DMS 273 (cell line): Measurements from ENCODE around the gene CEP104.
"Not testable (repeated sequence)": the region's sequence is repeated elsewhere in the genome, so short reads cannot be mapped to it uniquely, and the experiment has no call there.

Source experiments
- DNase-seq: peaks from one replicate; lab custom pipeline; 2025; ENCODE audit not compliant: unreplicated experiment; lab: John Stamatoyannopoulos, UW

The CEP104 gene

GRCh38 chr1:3803905-3804626 lies 52.9 kb downstream of the CEP104 start:
- no peak for DNase-seq

- not testable (repeated sequence) for DNase-seq
Measured at GRCh38 chr1:3800795-3801194, 56.2 kb downstream of the CEP104 start.

DNA sequence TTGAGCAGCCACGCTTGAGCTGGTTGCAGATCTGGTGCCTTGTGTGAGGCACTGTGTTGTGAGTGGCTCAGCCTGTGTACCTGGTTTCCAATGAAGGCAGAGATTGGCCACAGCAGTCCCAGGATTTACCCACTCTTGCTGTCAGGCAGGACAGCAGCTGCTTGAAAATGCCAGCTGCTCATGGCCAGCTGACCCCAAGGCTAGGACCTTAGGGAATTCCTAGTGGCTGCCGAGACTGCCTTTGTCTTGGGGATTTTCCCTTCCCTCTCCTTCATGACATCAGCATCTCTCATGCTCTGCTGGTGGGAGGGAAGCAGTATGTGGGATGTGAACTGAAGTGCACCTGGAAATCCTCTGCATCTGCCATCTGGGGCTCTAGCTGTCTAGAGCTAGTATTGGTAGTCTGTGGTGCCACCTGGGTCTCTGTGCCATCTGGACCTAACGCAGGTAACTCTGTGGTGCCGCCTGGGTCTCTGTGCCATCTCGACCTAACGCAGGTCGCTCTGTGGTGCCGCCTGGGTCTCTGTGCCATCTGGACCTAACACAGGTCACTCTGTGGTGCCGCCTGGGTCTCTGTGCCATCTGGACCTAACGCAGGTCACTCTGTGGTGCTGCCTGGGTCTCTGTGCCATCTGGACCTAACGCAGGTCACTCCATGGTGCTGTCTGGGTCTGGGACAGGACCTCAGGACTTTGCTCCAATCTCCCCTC lies 56.9 kb downstream of the CEP104 start:
- peak; percentile 79 for DNase-seq

GRCh38 chr1:3796215-3797061 lies 60.6 kb downstream of the CEP104 start, which contains the start of gene LRRC47:
TSS of gene LRRC47 (minus strand) at chr1:3796498. CDS start at chr1:3796476, 22 bp downstream.
- peak; percentile 97 for DNase-seq

DNA sequence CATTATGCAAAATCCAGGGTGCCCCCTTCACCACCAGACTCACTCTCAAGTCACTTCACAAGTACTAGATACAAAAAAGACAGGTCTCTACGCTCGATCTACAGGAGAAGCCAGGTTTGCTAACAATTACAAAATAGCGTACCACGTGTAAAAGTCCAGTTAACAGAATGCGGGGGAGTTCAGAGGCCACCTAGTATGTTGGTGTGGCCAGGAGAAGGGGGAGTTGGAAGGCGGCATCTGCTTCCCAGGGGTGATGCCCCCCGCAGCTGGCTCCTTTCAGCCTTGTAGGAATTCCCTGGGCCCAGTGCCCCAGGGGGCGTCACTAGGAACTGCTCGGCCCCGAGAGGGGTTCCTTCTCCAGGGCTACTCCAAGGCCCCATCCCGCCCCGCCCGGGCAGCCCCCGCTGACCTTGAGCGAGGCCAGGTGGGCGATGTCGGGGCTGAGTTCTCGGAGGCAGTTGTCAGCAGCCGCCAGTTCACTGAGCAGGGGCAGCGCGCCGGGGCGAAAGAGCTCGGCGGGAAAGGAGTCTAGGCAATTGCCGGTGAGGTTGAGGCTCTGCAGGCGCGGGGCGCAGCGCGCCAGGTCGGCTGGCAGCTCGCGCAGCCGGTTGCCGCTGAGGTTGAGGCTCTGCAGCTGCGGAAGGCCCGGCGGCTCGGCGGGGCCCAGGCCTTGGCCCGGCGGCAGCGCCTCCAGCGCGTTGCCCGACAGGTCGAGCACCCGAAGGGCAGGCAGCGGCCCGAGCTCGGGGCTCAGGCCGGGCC lies 61.4 kb downstream of the CEP104 start:
- DNase-seq: peak; percentile 70

- DNase-seq: no peak
Measured at GRCh38 chr1:3790952-3791351, 66.1 kb downstream of the CEP104 start.

GRCh38 chr1:3790500-3790923 lies 66.5 kb downstream of the CEP104 start:
- no peak for DNase-seq

DNA sequence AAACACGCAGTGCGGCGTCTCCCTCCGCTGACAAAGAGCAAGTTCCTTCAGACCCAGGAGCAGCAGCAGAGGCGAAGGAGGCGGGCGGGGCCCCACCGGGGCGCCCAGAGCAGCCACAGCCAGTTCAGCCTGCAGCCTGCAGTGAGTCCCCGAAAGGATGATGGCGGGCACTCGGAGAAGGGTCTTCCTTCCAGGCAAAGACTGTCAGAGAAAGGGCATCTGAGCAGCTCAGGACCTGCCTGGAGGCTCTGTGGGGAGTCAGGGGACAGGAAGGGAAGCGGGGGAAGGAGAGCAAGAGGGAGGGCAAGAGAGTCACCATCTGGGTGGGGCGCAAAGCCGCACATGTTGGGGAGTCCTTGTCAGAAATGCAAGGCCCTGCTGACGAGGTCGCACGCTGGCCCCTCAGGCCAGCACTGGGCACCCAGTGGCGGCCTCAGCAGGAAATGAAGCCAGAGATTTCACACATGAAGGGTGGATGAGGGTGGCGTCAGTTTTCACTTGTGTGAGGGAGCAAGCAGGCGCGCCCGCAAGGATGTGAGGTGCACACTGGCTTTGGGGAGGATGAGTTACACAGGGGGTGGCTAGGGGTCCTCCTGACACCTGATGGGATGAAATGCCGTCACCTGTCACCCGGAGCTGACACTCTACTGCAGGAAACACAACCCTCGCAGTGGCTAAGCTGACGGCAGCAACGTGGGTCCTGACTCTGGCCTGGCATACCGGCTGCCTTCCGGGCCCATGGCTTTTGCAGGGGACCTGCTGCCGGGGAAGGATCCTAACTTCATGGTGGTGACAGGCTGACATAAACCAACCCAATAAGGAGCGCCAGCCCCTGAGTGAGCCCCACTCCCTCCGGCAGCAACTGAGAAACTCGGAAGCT lies 67.3 kb downstream of the CEP104 start:
- no peak for DNase-seq

GRCh38 chr1:3788756-3789420 lies 68.1 kb downstream of the CEP104 start:
- DNase-seq: no peak

- DNase-seq: no peak
Measured at GRCh38 chr1:3787745-3788605, 69.0 kb downstream of the CEP104 start.

GRCh38 chr1:3787349-3787715 lies 69.7 kb downstream of the CEP104 start:
- no peak for DNase-seq

DNA sequence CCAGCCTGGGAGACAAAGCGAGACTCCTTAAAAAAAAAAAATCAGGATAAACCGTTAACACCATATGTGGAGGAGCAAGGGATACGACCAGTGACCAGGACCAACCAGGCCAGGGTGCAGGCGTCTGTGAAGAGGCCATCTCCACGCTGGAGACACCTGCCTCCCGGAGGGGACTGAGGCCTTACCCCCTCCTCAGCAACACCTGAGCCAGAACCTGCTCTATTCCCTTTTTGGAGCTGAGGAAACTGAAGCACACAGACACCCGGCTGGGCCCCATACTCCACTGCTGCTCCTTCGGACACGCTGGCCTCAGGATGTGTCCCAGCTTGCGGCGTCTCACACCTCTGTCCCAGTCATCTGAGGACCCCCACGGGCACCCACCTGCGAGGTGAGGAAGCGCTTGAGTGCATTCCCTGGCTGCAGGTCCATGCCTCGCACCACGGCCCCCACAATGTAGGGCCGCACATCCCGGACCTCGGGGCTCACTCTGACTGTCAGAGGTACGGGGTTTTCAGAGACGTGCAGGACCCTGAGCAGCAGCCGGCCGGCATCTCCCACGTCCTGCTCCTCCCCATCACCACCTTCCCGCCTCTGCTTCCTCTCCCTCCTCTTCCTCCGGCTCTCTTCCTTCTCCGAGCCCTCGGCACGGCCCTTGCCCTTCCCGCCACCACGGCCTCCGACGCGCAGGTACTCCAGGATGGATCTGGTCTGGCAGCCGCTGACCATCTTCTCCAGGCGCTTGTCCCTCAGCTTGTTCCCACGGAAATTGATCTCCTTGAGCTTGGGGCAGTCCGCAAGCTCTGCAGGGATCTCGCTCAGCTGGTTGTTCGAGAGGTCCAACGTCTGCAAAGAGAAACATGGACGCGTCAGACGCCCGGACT lies 70.3 kb downstream of the CEP104 start:
- DNase-seq: no peak

DNA sequence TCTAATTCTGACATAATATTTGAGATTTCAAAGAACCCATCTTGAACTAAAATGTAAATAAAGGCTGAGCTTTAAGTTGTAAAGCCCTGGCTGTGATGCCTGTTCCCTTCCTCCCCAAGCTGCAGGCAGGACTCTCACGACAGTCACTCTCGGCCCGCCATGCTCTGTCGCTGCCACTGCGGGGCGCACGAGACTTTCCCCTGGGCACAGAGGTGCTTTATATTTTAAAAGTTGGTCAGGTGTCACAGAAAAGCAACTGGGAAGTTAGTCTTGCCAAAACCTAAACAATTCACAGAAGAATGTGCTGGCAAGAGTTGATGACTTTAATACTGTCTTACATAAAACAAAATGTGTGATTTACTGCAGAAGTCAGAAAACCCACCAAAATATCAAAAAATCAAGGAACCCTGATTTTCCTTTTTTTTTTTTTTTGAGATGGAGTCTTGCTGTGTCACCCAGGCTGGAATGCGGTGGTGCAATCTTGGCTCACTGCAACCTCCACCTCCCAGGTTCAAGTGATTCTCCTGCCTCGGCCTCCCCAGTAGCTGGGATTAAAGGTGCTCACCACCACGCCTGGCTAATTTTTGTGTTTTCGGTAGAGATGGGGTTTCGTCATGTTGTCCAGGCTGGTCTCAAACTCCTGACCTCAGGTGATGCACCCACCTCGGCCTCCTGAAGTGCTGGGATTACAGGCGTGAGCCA lies 71.4 kb downstream of the CEP104 start:
- DNase-seq: peak; percentile 47

GRCh38 chr1:3785045-3785444 lies 72.0 kb downstream of the CEP104 start:
- no peak for DNase-seq

GRCh38 chr1:3783651-3784474 lies 73.1 kb downstream of the CEP104 start:
- DNase-seq: no peak

DNA sequence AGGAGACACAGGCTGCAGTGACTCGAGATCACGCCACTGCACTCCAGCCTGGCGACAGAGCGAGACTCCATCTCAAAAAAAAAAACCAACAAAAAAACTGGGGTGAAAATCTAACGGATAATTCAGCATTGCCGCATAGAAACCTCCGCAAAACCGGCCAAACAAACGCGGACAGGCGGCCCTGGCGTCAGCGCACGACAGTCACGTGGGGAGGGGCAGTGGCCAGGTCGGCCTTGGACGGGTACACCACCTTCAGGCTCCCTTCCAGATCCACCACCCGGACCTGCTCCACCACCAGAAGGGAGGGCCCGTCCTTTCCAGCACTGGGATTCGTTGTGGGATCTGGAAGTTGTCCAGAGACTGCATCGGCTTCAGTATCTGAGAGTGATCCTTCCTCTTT lies 76.1 kb downstream of the CEP104 start:
- no peak for DNase-seq
